GM04504 (cell line): ENCODE data around the gene PRPF8.

Experiments
- DNase-seq: peaks from one replicate; pipeline ENCODE4 v3.0.0-alpha.2; 2012; ENCODE audit warnings: low read depth

PRPF8 gene

DNA sequence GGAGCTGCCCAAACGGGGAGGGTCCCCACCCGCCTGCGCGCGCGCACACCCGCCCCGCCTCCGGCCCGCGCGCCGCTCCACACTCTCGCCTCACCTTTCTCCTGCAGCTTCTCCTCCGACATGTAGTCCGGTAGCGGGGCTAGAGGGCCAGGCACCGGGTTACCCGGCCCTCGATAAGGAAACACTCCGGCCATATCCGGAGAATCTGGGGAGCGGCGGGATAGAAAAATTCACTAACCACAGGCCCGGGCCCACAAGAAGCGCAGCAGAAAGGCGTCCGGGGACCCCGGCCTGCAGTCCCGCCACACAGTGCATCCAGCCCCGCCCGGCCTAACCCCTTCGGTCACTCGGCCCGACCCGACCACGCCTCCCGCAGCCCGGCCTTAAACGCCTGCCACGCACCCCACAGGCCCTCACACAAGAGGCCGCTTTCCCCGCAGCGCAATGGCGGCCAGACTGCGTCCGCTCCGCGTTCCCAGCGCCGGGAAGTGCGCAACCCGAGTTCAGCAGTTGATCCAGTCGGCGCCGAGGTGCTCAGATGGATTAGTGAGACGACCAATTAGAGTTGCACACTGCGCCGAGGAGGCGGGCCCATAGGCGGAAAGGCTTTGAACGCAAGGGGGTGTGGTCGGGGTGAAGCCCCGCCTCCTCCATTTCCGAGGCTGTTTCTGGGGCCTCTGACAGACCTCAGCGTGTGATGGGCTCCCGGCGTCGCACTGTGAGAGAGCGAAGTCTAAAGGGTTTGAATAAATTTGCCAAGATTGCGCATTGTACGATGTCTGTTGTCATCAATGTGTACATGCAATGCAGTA is at the start of gene PRPF8:
Gene PRPF8, minus strand, starts transcription at position 490 of the 812 bp plus-strand sequence. Its CDS starts 296 bp downstream, at position 194.
- peak; percentile 95 for DNase-seq

DNA sequence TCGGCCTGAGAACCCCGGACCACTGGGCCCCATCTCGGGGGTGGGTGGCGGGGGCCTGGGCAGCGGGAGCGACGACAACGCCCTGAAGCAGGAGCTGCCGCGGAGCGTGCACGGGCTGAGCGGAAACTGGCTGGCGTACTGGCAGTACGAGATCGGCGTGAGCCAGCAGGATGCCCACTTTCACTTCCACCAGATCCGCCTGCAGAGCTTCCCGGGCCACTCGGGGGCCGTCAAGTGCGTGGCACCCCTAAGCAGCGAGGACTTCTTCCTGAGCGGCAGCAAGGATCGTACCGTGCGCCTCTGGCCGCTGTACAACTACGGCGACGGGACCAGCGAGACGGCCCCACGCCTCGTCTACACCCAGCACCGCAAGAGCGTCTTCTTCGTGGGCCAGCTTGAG is 49.1 kb upstream of the PRPF8 start:
- no peak for DNase-seq

DNA sequence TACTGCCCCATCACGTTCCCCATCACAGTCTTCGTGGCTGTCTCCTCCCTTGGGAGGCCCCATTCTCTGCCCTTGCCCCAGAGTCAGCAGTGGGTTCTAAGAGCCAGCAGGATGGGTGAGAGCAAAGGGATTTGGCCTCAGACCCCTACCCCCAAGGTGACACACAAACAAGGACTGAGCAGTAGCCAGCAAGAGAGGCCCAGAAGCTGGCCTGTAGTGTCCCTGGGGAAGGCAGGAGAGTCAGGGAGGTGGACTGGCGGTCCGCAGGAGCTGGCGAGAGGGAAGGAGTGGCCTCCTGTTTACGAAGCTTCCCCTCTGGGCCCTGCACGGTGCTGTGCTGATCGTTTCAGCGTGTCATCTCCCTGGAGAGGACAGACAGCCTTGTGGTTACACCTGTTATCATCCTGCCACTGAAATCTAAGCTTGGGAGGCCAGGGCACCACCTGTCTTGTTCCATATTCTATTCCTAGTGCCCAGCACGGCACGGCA is 48.2 kb upstream of the PRPF8 start:
- DNase-seq: no peak

DNA sequence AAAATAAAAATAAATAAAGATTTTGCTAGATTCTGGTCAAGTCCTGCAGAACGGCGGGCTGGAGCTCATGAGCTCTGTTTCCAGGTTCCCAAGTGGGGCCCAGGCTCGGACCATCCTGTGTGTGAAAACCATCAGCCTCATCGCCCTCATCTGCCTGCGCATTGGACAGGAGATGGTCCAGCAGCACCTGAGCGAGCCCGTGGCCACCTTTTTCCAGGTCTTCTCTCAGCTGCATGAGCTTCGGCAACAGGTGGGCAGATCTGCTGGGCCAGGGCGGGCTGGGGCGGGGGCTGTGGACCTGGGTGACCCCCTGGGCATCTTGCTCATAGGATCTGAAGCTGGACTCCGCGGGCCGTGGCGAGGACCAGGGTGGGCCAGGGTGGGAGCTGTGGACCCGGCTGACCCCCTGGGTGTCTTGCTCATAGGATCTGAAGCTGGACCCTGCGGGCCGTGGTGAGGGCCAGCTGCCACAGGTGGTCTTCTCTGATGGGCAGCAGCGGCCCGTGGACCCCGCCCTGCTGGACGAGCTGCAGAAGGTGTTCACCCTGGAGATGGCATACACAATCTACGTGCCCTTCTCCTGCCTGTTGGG is 47.7 kb upstream of the PRPF8 start:
- DNase-seq: no peak

DNA sequence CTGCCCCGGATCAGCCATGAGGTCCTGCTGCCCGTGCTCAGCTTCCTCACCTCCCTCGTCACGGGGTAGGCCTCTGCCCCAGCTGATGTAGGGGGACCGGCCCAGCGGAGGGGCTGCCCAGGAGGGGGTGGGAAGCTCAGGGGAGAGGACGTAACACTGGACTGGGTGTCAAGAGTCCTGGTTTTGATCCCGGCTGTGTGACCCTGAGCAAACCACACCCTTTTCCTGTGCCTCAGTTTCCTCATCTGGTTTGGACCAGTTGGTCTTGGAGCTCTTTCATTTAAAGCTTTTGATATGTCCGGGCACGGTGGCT is 46.5 kb upstream of the PRPF8 start:
- no peak for DNase-seq

DNA sequence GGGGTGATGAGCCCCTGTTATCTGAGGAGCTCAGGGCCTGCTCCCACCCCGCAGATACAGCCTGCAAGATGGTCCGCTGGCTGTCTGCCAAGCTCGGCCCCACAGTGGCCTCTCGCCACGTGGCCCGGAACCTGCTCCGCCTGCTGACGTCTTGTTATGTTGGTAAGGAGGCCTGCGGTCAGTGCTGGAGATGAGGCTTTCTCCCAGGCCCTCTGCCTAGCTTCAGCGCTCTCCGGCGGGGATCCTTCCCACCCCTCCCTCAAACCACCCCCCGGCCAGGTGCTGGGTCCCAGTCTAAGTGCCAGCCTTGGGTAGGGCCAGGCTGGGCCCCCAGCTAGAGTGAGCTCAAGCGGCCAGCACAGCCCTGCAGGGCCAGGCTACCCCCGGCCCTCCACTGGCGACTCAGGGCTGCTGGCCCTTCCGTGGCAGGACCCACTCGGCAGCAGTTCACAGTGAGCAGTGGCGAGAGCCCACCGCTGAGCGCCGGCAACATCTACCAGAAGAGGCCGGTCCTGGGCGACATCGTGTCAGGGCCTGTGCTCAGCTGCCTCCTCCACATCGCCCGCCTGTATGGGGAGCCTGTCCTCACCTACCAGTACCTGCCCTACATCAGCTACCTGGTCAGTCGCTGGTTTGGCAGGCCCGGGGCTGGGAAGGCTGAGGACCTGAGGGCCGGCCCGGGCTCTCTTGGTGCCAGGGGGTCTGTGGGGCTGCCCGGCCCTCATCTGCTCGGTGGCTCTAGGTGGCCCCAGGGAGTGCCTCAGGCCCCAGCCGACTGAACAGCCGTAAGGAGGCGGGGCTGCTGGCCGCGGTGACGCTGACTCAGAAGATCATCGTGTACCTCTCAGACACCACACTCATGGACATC is 45.9 kb upstream of the PRPF8 start:
- peak; percentile 54 for DNase-seq

DNA sequence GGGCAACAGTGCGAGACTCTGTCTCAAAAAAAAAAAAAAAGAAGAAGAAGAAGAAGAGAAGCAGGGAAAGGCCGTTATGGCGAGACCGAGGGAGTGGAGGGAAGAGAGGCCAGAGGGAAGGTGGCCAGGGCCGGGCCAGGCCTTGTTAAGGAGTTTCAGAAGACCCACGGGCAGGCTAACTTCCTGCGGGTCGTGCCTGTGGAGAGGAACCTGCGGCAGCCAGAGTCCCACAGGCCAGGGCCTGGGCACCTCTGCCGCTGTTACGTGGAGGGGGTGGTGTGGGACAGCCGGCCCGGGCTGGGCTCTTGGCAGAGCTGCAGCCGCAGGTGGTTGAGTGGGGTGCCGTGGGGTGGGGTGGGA is 45.3 kb upstream of the PRPF8 start:
- DNase-seq: no peak

DNA sequence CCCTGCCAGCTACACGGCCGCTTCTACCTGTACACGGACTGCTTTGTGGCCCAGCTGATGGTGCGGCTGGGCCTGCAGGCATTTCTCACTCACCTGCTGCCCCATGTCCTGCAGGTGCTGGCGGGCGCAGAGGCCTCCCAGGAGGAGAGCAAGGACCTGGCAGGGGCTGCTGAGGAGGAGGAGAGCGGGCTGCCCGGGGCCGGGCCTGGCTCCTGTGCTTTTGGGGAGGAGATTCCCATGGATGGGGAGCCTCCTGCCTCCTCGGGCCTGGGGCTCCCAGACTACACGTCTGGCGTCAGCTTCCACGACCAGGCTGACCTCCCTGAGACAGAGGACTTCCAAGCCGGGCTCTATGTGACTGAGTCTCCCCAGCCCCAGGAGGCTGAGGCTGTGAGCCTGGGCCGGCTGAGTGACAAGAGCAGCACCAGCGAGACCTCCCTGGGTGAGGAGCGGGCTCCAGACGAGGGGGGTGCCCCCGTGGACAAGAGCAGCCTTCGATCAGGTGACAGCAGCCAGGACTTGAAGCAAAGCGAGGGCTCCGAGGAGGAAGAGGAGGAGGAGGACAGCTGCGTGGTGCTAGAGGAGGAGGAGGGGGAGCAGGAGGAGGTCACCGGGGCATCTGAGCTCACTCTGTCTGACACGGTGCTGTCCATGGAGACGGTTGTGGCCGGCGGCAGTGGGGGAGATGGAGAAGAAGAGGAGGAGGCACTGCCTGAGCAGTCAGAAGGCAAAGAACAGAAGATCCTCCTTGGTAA is 43.4 kb upstream of the PRPF8 start:
- DNase-seq: no peak

DNA sequence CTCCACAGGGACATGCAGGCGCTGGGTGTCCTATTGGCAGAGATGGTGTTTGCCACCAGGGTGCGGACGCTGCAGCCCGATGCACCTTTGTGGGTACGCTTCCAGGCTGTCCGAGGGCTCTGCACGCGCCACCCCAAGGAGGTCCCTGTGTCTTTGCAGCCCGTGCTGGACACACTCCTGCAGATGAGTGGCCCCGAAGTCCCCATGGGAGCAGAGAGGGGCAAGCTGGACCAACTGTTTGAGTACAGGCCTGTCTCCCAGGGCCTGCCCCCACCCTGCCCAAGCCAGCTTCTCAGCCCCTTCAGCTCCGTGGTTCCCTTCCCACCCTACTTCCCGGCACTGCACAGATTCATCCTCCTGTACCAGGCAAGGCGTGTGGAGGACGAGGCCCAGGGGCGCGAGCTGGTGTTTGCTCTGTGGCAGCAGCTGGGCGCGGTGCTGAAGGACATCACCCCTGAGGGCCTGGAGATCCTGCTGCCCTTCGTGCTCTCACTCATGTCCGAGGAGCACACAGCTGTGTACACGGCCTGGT is 42.7 kb upstream of the PRPF8 start:
- no peak for DNase-seq

DNA sequence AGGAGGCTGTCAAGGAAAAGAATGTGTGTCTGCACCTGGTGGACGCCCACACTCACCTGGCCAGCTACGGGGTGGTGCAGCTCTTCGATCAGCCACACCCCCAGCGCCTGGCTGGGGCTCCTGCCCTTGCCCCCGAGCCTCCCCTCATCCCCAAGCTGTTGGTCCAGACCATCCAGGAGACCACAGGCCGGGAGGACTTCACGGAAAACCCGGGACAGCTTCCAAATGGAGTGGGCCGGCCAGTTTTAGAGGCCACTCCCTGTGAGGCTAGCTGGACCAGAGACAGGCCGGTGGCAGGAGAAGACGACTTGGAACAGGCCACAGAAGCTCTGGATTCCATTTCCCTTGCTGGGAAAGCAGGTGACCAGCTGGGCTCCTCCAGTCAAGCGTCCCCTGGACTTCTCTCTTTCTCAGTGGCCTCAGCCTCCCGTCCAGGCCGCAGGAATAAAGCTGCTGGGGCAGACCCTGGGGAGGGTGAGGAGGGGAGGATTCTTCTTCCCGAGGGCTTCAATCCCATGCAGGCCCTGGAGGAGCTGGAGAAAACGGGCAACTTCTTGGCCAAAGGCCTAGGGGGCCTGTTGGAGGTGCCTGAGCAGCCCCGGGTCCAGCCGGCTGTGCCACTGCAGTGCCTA is 42.1 kb upstream of the PRPF8 start:
- no peak for DNase-seq

DNA sequence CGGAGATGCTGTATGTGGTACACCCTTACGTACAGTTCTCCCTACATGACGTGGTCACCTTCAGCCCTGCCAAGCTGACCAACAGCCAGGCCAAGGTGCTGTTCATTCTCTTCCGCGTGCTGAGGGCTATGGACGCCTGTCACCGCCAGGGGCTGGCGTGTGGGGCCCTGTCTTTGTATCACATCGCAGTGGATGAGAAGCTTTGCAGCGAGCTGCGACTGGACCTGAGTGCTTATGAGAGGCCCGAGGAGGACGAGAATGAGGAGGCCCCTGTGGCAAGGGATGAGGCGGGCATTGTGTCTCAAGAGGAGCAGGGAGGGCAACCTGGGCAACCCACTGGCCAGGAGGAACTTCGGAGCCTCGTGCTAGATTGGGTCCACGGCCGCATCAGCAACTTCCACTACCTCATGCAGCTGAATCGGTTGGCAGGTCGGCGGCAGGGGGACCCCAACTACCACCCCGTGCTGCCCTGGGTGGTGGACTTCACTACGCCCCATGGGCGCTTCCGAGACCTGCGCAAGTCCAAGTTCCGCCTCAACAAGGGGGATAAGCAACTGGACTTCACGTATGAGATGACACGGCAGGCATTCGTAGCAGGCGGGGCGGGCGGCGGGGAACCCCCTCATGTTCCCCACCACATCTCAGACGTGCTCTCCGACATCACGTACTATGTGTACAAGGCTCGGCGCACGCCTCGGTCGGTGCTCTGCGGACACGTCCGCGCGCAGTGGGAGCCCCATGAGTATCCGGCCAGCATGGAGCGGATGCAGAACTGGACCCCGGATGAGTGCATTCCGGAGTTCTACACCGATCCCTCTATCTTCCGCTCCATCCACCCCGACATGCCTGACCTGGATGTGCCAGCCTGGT is 41.2 kb upstream of the PRPF8 start:
- no peak for DNase-seq

DNA sequence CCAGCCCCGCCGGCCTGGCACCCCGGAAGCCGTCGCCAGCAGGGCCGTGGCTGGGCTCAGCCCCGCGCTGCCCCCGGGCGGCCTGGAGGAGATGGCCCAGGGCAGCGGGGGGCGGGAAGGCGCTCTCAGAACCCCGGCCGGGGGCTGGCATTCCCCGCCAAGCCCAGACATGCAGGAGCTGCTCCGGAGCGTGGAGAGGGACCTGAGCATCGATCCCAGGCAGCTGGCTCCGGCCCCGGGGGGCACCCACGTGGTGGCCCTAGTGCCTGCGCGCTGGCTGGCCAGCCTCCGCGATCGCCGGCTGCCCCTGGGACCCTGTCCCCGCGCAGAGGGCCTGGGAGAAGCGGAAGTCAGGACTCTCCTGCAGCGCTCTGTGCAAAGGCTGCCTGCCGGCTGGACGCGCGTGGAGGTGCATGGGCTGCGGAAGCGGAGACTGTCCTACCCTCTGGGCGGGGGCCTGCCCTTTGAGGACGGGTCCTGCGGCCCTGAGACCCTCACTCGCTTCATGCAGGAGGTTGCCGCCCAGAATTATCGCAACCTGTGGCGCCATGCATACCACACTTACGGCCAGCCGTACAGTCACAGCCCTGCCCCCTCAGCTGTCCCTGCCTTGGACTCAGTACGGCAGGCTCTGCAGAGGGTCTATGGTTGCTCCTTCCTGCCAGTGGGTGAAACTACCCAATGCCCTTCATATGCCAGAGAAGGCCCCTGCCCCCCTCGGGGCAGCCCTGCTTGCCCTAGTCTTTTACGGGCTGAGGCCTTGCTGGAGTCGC is 40.4 kb upstream of the PRPF8 start:
- no peak for DNase-seq

DNA sequence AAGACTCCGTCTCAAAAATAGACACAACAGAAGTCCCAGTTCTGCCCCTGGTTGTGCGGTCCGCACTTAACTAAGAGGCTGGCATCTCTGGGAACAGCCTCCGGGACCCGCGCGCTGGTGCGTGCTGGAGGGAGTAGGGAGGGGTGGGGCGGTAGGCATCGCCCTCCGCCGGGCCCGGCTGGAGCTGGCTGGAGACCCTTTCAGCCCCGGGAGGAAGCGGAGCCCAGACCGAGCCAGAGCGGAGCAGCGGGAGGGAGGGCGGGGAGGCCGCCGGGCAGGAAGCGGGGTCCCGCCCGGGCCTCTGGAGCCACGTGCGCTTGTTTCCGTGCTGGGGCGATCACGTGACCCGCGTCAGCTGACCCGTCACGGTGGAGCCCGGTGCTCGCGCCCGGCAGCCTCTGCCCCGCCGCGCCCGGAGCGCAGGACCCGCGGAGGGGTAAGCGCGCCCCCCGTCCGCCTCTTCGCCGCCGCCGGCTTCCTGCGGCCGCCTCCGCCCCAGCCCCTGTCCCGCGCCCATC is 39.7 kb upstream of the PRPF8 start, which contains the start of gene WDR81:
Gene WDR81, plus strand, starts transcription at position 354 of the 518 bp plus-strand sequence. CDS start 256 bp downstream, outside the sequence.
- peak; percentile 60 for DNase-seq

DNA sequence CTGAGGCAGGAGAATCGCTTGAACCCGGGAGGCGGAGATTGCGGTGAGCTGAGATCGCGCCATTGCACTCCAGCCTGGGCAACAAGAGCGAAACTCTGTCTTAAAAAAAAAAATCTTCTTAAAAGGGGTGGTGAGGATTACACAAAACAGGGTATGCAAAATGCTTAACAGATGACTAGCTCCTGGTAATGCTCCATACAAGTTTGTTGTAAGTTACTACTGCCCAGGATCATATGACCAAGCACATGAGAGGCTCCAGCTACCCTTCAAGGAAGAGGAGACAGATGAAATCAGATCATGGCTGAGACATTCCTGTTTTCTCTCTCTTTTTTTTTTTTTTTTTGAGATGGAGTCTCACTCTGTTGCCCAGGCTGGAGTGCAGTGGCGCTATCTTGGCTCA is 37.4 kb upstream of the PRPF8 start:
- DNase-seq: peak; percentile 72

DNA sequence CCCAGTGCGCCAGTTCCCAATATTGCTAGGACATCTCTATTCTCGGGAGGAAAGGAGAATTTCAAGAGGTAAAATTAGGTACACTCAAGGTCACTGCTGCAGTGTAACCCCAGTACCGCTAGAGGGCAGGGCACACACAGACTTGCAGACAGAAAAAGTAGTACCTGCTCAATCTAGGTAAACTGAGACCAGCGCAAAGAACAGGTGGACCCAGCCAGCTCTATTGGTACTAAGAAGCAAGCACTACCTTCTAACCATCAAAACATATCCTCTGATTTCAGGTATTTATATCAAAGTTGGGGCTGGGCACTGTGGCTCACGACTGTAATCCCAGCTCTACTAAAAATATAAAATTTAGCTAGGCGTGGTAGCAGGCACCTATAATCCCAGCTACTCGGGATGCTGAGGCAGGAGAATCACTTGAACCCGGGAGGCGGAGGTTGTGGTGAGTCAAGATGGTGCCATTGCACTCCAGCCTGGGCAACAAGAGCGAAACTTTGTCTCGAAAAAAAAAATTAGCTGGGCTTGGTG is 36.3 kb upstream of the PRPF8 start:
- DNase-seq: no peak

DNA sequence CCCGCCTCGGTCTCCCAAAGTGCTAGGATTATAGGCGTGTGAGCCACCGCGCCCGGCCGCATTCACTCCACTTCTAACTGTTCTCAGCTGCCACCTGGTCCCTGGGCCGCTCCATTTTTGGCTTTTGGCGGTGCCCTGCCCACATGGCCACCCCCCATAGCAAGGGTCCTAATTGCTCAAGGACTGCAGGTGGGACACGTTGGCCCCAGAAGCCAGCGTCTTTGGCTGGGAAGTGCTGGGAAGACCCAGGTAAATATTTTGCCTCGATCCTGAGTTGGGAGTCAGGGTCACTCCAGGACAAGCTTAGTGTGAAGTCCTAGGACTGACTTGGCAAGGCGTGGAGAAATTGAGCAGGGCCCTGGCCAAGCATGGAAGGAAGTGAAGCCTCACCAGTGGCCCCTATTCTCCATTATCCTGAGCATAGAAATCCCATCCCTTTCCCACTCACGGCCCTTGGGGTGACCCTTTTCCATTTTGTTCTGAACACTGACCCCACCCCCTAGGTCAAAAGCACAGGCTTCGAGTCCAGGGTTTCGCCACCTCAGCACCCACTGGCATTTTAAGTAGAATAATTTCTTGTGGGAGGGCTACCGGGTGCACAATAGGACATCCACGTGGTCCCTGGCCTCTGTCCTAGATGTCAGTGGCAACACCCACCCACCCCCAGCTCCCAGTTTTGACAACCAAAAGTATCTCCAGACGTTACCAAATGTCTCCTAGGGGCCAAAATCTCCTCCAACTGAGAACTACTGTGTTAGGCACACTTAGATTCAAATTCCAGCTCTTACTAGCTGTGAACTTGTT is 33.9 kb upstream of the PRPF8 start:
- DNase-seq: no peak

DNA sequence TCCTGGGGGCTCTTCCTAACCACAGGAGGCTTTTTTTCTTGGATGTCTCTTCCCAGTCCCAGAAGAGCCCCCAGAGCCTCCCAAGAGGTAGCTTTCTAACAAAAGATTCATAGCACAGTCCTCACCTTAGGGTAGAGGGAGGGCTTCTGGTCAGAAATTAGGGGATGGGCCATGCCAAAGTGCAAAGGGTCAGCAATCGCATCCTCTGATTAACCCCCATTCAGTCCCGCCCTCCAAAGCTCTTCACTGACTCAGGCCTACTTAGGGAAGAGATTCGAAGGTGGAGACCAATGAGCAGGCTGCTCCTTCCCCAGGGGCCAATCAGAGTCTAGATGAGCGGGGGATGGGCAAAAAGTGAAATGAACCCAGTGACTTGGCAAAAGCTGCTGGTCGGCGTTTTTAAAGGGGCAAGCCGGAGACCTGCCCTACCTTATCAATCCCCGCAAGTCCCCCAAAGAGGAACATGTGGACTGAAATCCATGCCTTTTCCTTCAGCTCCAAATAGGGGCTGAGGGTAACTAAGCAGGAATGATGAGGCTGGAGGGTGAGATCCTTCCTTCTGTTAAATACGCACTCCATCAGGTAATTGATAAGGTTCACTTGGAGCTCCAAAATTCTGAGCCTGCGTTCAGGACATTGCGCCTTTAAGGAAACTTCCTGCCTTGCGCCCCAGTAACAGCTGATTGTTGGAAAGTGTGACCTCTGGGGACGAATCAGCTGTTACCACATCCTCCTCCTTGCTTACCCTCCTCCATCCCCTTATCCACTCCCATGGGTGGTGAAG is 32.4 kb upstream of the PRPF8 start:
- peak; percentile 99 for DNase-seq
